NCI-H187 treated with DMSO at 0.1 percent for 48 hours (cell line): ENCODE results near the gene SEMA4D.

ENCODE experiments used
- DNase-seq: peaks from one replicate; lab custom pipeline; 2025; lab: John Stamatoyannopoulos, UW

SEMA4D gene

GRCh38 chr9:89367281-89367680 lies 130.6 kb downstream of the SEMA4D start:
- DNase-seq, result no peak

GRCh38 chr9:89366711-89367110 lies 131.2 kb downstream of the SEMA4D start:
- DNase-seq, result no peak

- no peak for DNase-seq
Observed at GRCh38 chr9:89365532-89365912, 132.4 kb downstream of the SEMA4D start.

GRCh38 chr9:89364666-89365531 lies 133.0 kb downstream of the SEMA4D start:
- no peak for DNase-seq

GRCh38 chr9:89363921-89364665 lies 133.8 kb downstream of the SEMA4D start:
- no peak for DNase-seq

GRCh38 chr9:89363311-89363670 lies 134.6 kb downstream of the SEMA4D start:
- no peak for DNase-seq

- no peak for DNase-seq
Observed at GRCh38 chr9:89362647-89363310, 135.1 kb downstream of the SEMA4D start.

GRCh38 chr9:89361816-89362646 lies 135.9 kb downstream of the SEMA4D start:
- DNase-seq, result no peak

GRCh38 chr9:89361031-89361430 lies 136.9 kb downstream of the SEMA4D start:
- DNase-seq, result no peak

GRCh38 chr9:89360465-89360864 lies 137.4 kb downstream of the SEMA4D start:
- no peak for DNase-seq

GRCh38 chr9:89359751-89360261 lies 138.1 kb downstream of the SEMA4D start:
- no peak for DNase-seq

GRCh38 chr9:89358985-89359384 lies 138.9 kb downstream of the SEMA4D start:
- no peak for DNase-seq

GRCh38 chr9:89358376-89358916 lies 139.5 kb downstream of the SEMA4D start:
- no peak for DNase-seq

GRCh38 chr9:89357331-89358197 lies 140.3 kb downstream of the SEMA4D start:
- DNase-seq, result no peak

- DNase-seq, result no peak
Observed at GRCh38 chr9:89356782-89357181, 141.1 kb downstream of the SEMA4D start.

- no peak for DNase-seq
Observed at GRCh38 chr9:89354471-89354870, 143.4 kb downstream of the SEMA4D start.

- no peak for DNase-seq
Observed at GRCh38 chr9:89353989-89354388, 143.9 kb downstream of the SEMA4D start.

- no peak for DNase-seq
Observed at GRCh38 chr9:89352874-89353649, 144.9 kb downstream of the SEMA4D start.

GRCh38 chr9:89352451-89352850 lies 145.5 kb downstream of the SEMA4D start:
- DNase-seq, result no peak
